OCI-LY7 (cell line): ENCODE results near the gene TMEM54.

Experiments
- EZH2phosphoT487 ChIP-seq: fragments of 200-600 bp; sonication (generic); IDR thresholded peaks from 2 replicates; pipeline ENCODE4 v1.6.1; 2018; ENCODE audit warnings: low read depth, borderline replicate concordance, mild to moderate bottlenecking, mixed run types, antibody characterized with exemption, low read length, moderate library complexity, mixed read lengths
- TF ChIP-seq, protein P1 (sequence below): fragments of 200-600 bp; sonication (generic); conservative IDR thresholded peaks from 2 replicates; pipeline ENCODE4 v1.5.1; 2014; ENCODE audit warnings: mild to moderate bottlenecking, antibody characterized with exemption, low read length, moderate library complexity, mixed read lengths

GRCh38 chr1:32900956-32901822 is at the start of gene TMEM54:
- TF ChIP-seq, protein P1, sequence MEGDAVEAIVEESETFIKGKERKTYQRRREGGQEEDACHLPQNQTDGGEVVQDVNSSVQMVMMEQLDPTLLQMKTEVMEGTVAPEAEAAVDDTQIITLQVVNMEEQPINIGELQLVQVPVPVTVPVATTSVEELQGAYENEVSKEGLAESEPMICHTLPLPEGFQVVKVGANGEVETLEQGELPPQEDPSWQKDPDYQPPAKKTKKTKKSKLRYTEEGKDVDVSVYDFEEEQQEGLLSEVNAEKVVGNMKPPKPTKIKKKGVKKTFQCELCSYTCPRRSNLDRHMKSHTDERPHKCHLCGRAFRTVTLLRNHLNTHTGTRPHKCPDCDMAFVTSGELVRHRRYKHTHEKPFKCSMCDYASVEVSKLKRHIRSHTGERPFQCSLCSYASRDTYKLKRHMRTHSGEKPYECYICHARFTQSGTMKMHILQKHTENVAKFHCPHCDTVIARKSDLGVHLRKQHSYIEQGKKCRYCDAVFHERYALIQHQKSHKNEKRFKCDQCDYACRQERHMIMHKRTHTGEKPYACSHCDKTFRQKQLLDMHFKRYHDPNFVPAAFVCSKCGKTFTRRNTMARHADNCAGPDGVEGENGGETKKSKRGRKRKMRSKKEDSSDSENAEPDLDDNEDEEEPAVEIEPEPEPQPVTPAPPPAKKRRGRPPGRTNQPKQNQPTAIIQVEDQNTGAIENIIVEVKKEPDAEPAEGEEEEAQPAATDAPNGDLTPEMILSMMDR, result no peak
- no peak for TF ChIP-seq EZH2phosphoT487
